ENCODE results near the gene GPR137C.

GPR137C gene

GRCh38 chr14:52609445-52610044 lies 56.9 kb downstream of the GPR137C start:
- POLR2A ChIA-PET (ENCODE audit: low non-redundant PET): no interaction called here

GRCh38 chr14:52610187-52610586 lies 57.6 kb downstream of the GPR137C start:
- TF ChIP-seq CTCF (conservative IDR thresholded peaks at IDR 0.05; ENCODE audit: low read depth): no peak
- H3K27ac ChIP-seq: no peak overlapping the region
- CTCF ChIA-PET: no interaction called here
- DNase-seq (ENCODE audit: low spot score): no peak
- POLR2A ChIA-PET (ENCODE audit: low non-redundant PET): no interaction called here

More at GRCh38 chr14:52609445-52610044, 56.9 kb downstream of the GPR137C start:
- CTCF ChIA-PET: interaction anchor here (0.6 kb wide), 1 partner anchor 310 kb away, joined by 3 read pairs; no protein-coding TSS in a partner anchor
- DNase-seq (ENCODE audit: low spot score): no peak
- TF ChIP-seq CTCF (conservative IDR thresholded peaks at IDR 0.05; ENCODE audit: low read depth): no peak
- no peak overlapping the region for H3K27ac ChIP-seq

GRCh38 chr14:52618602-52619001 lies 66.0 kb downstream of the GPR137C start:
- CTCF ChIA-PET: no interaction called here
- no peak overlapping the region for H3K27ac ChIP-seq
- TF ChIP-seq CTCF (conservative IDR thresholded peaks at IDR 0.05; ENCODE audit: low read depth): no peak
- DNase-seq (ENCODE audit: low spot score): no peak
- POLR2A ChIA-PET (ENCODE audit: low non-redundant PET): no interaction called here

- no peak for TF ChIP-seq CTCF (conservative IDR thresholded peaks at IDR 0.05; ENCODE audit: low read depth)
- CTCF ChIA-PET: no interaction called here
- DNase-seq (ENCODE audit: low spot score): no peak
- POLR2A ChIA-PET (ENCODE audit: low non-redundant PET): no interaction called here
- no peak overlapping the region for H3K27ac ChIP-seq
These were observed 67.1 kb downstream of the GPR137C start for GRCh38 chr14:52619687-52620086.

GRCh38 chr14:52640137-52640536 lies 87.5 kb downstream of the GPR137C start:
- CTCF ChIA-PET: no interaction called here
- POLR2A ChIA-PET (ENCODE audit: low non-redundant PET): no interaction called here
- DNase-seq (ENCODE audit: low spot score): no peak
- no peak overlapping the region for H3K27ac ChIP-seq
- no peak for TF ChIP-seq CTCF (conservative IDR thresholded peaks at IDR 0.05; ENCODE audit: low read depth)

GRCh38 chr14:52641745-52642144 lies 89.1 kb downstream of the GPR137C start:
- no peak overlapping the region for H3K27ac ChIP-seq
- no peak for DNase-seq (ENCODE audit: low spot score)
- no peak for TF ChIP-seq CTCF (conservative IDR thresholded peaks at IDR 0.05; ENCODE audit: low read depth)
- POLR2A ChIA-PET (ENCODE audit: low non-redundant PET): no interaction called here
- CTCF ChIA-PET: interaction anchor here (0.7 kb wide), 1 partner anchor 661 kb away, joined by 3 read pairs; no protein-coding TSS in a partner anchor
